ENCODE measurements around the gene RUVBL1. TPM values are rescaled to one million over a fixed set of nuclear protein-coding genes. Genes with fewer than 3 reads are reported as not detected.

RUVBL1 gene
- total RNA-seq, 2 experiments from 2014 or later: 5.6 to 7.7 TPM

GRCh38 chr3:128143496-128143895 lies 19.9 kb upstream of the RUVBL1 start:
- no peaks in the 10 kb centered on the region for H3K9me3 Mint-ChIP-seq
- H3K4me3 ChIP-seq (ENCODE audit: low read length): no peak overlapping the region
- no peaks in the 10 kb centered on the region for H3K4me1 Mint-ChIP-seq (ENCODE audit: low read depth)
- no peaks in the 10 kb centered on the region for H3K4me1 ChIP-seq (ENCODE audit: insufficient read depth, low read length)
- ATAC-seq (ENCODE audit: poor library complexity): no peak
- POLR2A ChIA-PET: interaction anchor here (1.4 kb wide), 1 partner anchor 10 kb away, joined by 4 read pairs; no protein-coding TSS in a partner anchor
- TF ChIP-seq CTCF (IDR thresholded peaks at IDR 0.05): no peak
- no peak overlapping the region for H3K27ac Mint-ChIP-seq
- CTCF ChIA-PET: no interaction called here
- H3K27me3 ChIP-seq (ENCODE audit: control insufficient read depth in 1 of 2, insufficient read depth in 2 of 2, low read length in 2 of 2): no peaks in the 10 kb centered on the region
- H3K27me3 Mint-ChIP-seq: peaks cover 5% of the 10 kb centered on the region
- H3K27ac ChIP-seq (ENCODE audit: low read depth in 1 of 2, low read length in 2 of 2): no peak overlapping the region
- intact Hi-C loops (cut with DNase I, micrococcal nuclease): no loop called here
- no peaks in the 10 kb centered on the region for H3K36me3 Mint-ChIP-seq (ENCODE audit: low read depth)
- no peak overlapping the region for H3K4me3 Mint-ChIP-seq
- no peaks in the 10 kb centered on the region for H3K9me3 ChIP-seq (ENCODE audit: control insufficient read depth in 1 of 2, insufficient read depth in 1 of 2, low read length in 2 of 2)
- no peak for DNase-seq
- H3K36me3 ChIP-seq (ENCODE audit: insufficient read depth, low read length): no peaks in the 10 kb centered on the region

GRCh38 chr3:128133273-128133883 lies 9.8 kb upstream of the RUVBL1 start:
- H3K9me3 ChIP-seq (ENCODE audit: control insufficient read depth in 1 of 2, insufficient read depth in 1 of 2, low read length in 2 of 2): peaks cover 0 to 6% of the 10 kb centered on the region in 2 experiments
- H3K27ac Mint-ChIP-seq: no peak overlapping the region
- H3K27me3 ChIP-seq (ENCODE audit: control insufficient read depth in 1 of 2, insufficient read depth in 2 of 2, low read length in 2 of 2): no peaks in the 10 kb centered on the region
- ChIA-PET POLR2A (interaction anchor here (0.7 to 1.3 kb wide), 4 partner anchors 10 to 58 kb away, joined by 3 to 7 read pairs (median 4); partner anchors contain the start of gene RUVBL1), CTCF (interaction anchor here (1.0 to 3.6 kb wide), 10 partner anchors 10 to 558 kb away, joined by 3 to 61 read pairs (median 6); partner anchors contain the start of gene RUVBL1)
- no peaks in the 10 kb centered on the region for H3K9me3 Mint-ChIP-seq
- H3K27me3 Mint-ChIP-seq: peaks cover 4% of the 10 kb centered on the region
- ATAC-seq (ENCODE audit: poor library complexity): peak; percentile 78
- intact Hi-C loops (cut with DNase I, micrococcal nuclease): loop anchor here (1.0 to 5.0 kb wide), 2 partner anchors 38 to 56 kb away; no protein-coding TSS in a partner anchor
- H3K4me1 Mint-ChIP-seq (ENCODE audit: low read depth): no peaks in the 10 kb centered on the region
- no peak overlapping the region for H3K4me3 ChIP-seq (ENCODE audit: low read length)
- no peaks in the 10 kb centered on the region for H3K36me3 ChIP-seq (ENCODE audit: insufficient read depth, low read length)
- DNase-seq: peak in 13 of 14 experiments; percentile 23 to 70 (median 41)
- no peak overlapping the region for H3K27ac ChIP-seq (ENCODE audit: low read depth in 1 of 2, low read length in 2 of 2)
- no peak overlapping the region for H3K4me3 Mint-ChIP-seq
- no peaks in the 10 kb centered on the region for H3K36me3 Mint-ChIP-seq (ENCODE audit: low read depth)
- peak; percentile 66 for TF ChIP-seq CTCF (IDR thresholded peaks at IDR 0.05)
- H3K4me1 ChIP-seq (ENCODE audit: insufficient read depth, low read length): no peaks in the 10 kb centered on the region

- CTCF ChIA-PET: interaction anchor here (2.0 to 3.6 kb wide), 2 partner anchors 36 to 56 kb away, joined by 11 to 61 read pairs; no protein-coding TSS in a partner anchor
- Mint-ChIP-seq H3K4me1 (ENCODE audit: low read depth) (no peaks in the 10 kb centered on the region), H3K4me3 (no peak overlapping the region), H3K36me3 (ENCODE audit: low read depth) (no peaks in the 10 kb centered on the region), H3K9me3 (no peaks in the 10 kb centered on the region), H3K27me3 (peaks cover 4% of the 10 kb centered on the region), H3K27ac (peak overlapping the region; percentile 40)
- ATAC-seq (ENCODE audit: poor library complexity) (no peak), DNase-seq (no peak)
- intact Hi-C loops (cut with DNase I, micrococcal nuclease): loop anchor here in 1 of 2 experiments (5.0 kb wide), 1 partner anchor 55 kb away; no protein-coding TSS in a partner anchor
- Histone ChIP-seq H3K9me3 (ENCODE audit: control insufficient read depth in 1 of 2, insufficient read depth in 1 of 2, low read length in 2 of 2) (peaks cover 0 to 6% of the 10 kb centered on the region in 2 experiments), H3K36me3 (ENCODE audit: insufficient read depth, low read length) (no peaks in the 10 kb centered on the region), H3K27me3 (ENCODE audit: control insufficient read depth in 1 of 2, insufficient read depth in 2 of 2, low read length in 2 of 2) (no peaks in the 10 kb centered on the region), H3K27ac (ENCODE audit: low read depth in 1 of 2, low read length in 2 of 2) (no peak overlapping the region), H3K4me3 (ENCODE audit: low read length) (no peak overlapping the region), H3K4me1 (ENCODE audit: insufficient read depth, low read length) (no peaks in the 10 kb centered on the region)
- no peak for TF ChIP-seq CTCF (IDR thresholded peaks at IDR 0.05)
- POLR2A ChIA-PET: interaction anchor here (0.7 kb wide), 1 partner anchor 8 kb away, joined by 3 read pairs; the partner anchor contains the start of gene RUVBL1
Observed at GRCh38 chr3:128131897-128132646, 8.5 kb upstream of the RUVBL1 start.
